ENCODE results near the gene AVPR1B.
A peak's percentile ranks its signal among the peaks of the same experiment; 100 is the strongest.
"Not testable (repeated sequence)": the region's sequence is repeated elsewhere in the genome, so short reads cannot be mapped to it uniquely, and the experiment has no call there.

Gene AVPR1B

GRCh38 chr1:206067486-206068227 is 49.5 kb downstream of the AVPR1B start:
- H3K4me3 ChIP-seq (ENCODE audit: low read depth, low read length): no peak overlapping the region
- DNase-seq (ENCODE audit: low read depth): peak; percentile 40
- TF ChIP-seq, protein P1, sequence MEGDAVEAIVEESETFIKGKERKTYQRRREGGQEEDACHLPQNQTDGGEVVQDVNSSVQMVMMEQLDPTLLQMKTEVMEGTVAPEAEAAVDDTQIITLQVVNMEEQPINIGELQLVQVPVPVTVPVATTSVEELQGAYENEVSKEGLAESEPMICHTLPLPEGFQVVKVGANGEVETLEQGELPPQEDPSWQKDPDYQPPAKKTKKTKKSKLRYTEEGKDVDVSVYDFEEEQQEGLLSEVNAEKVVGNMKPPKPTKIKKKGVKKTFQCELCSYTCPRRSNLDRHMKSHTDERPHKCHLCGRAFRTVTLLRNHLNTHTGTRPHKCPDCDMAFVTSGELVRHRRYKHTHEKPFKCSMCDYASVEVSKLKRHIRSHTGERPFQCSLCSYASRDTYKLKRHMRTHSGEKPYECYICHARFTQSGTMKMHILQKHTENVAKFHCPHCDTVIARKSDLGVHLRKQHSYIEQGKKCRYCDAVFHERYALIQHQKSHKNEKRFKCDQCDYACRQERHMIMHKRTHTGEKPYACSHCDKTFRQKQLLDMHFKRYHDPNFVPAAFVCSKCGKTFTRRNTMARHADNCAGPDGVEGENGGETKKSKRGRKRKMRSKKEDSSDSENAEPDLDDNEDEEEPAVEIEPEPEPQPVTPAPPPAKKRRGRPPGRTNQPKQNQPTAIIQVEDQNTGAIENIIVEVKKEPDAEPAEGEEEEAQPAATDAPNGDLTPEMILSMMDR (IDR thresholded peaks at IDR 0.05; ENCODE audit: low read depth, low read length): no peak
- TF ChIP-seq POLR2A (IDR thresholded peaks at IDR 0.05; ENCODE audit: extremely low read depth, insufficient read length) (no peak), MYC (IDR thresholded peaks at IDR 0.05; ENCODE audit: low read depth, low read length) (no peak), MAX (IDR thresholded peaks at IDR 0.05; ENCODE audit: low read depth, low read length) (0 out of 2 replicates have a peak, but pooled peaks have one; percentile 9)

DNA sequence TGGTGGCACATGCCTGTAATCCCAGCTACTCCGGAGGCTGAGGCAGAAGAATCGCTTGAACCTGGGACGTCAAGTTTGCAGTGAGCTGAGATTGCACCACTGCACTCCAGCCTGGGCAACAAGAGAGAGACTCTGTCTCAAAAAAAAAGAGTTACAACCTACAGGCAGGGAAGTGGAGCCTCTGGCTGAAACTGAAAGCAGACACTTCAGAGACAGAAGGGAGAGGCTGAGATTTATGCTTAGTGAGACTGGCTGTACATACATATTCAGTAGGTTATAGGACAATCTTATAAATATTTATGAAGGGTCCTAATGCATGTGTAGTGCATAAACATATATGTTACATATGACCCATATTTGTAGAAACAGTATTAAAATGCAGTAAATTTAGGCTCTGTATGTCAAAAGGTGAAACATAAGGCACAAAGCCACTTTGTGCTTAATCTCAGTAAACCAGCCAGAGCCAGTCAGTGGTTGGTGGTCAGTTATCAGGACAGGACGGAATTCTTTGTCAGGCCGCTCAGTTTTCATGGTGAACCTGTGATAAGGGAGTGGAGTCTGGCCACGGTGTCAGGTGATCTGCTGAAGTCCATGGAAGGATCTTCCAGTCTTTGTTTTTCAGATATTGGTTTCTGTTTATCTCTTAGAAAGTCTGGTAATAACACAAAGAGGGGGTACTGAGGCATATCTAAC is 50.6 kb downstream of the AVPR1B start:
- no peak for TF ChIP-seq MAX (IDR thresholded peaks at IDR 0.05; ENCODE audit: low read depth, low read length)
- TF ChIP-seq, protein P1 (IDR thresholded peaks at IDR 0.05; ENCODE audit: low read depth, low read length): no peak
- DNase-seq (ENCODE audit: low read depth): no peak
- H3K4me3 ChIP-seq (ENCODE audit: low read depth, low read length): no peak overlapping the region

- no peak overlapping the region for H3K4me3 ChIP-seq (ENCODE audit: low read depth, low read length)
- DNase-seq (ENCODE audit: low read depth): no peak
- TF ChIP-seq MAX (IDR thresholded peaks at IDR 0.05; ENCODE audit: low read depth, low read length) (no peak), MYC (IDR thresholded peaks at IDR 0.05; ENCODE audit: low read depth, low read length) (no peak), POLR2A (IDR thresholded peaks at IDR 0.05; ENCODE audit: extremely low read depth, insufficient read length) (no peak)
- TF ChIP-seq, protein P1 (IDR thresholded peaks at IDR 0.05; ENCODE audit: low read depth, low read length): no peak
Measured at GRCh38 chr1:206065547-206066145, 51.5 kb downstream of the AVPR1B start.

DNA sequence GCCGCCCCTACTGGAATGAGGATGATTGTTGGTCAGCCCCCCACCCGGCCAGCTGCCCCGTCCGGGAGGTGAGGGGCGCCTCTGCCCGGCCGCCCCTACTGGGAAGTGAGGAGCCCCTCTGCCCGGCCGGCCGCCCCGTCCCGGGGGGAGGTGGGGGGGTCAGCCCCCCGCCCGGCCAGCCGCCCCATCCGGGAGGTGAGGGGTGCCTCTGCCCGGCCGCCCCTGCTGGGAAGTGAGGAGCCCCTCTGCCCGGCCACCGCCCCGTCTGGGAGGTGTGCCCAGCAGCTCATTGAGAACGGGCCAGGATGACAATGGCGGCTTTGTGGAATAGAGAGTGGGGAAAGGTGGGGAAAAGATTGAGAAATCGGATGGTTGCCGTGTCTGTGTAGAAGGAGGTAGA is 52.7 kb downstream of the AVPR1B start:
- DNase-seq (ENCODE audit: low read depth); H3K4me3 ChIP-seq (ENCODE audit: low read depth, low read length): not testable (repeated sequence)

- DNase-seq (ENCODE audit: low read depth); H3K4me3 ChIP-seq (ENCODE audit: low read depth, low read length): not testable (repeated sequence)
Measured at GRCh38 chr1:206064001-206064400, 53.2 kb downstream of the AVPR1B start.

DNA sequence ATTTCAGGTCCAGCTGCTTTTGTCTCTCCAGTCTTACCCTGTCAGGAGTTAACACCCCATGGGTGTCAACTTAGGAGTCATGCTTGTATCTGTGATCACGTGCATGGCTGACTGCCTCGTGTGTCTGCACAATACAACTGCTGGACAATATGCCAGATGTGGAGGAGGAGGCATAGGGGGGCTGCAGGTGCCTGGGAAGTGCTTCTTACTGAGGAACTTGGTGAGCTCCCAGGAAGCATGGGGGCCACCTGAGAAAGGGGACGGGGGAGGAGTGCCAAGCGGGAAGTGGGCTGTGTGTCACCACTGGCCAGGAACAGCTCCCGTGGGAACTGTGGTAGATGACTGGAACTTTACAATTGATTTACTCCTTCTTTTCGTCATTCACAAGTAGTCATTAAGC is 54.7 kb downstream of the AVPR1B start:
- no peak for TF ChIP-seq MYC (IDR thresholded peaks at IDR 0.05; ENCODE audit: low read depth, low read length)
- TF ChIP-seq, protein P1 (IDR thresholded peaks at IDR 0.05; ENCODE audit: low read depth, low read length): no peak
- TF ChIP-seq MAX (IDR thresholded peaks at IDR 0.05; ENCODE audit: low read depth, low read length): 0 out of 2 replicates have a peak, but pooled peaks have one; percentile 22
- no peak for TF ChIP-seq POLR2A (IDR thresholded peaks at IDR 0.05; ENCODE audit: extremely low read depth, insufficient read length)
- DNase-seq (ENCODE audit: low read depth): peak; percentile 71
- H3K4me3 ChIP-seq (ENCODE audit: low read depth, low read length): no peak overlapping the region
